Cardiac fibroblast (primary cell): ENCODE results near the gene HOTAIR.

Source experiments
- DNase-seq, 2 donors: peaks; one replicate each; pipeline versions ENCODE4 v3.0.0 to v3.0.0-alpha.2; 2010; ENCODE audit warnings: low read depth in 2 of 2
- H3K4me3 ChIP-seq, 2 donors: replicated peaks in 1 of 2; 1 replicate in 1 of 2; 2 replicates in 1 of 2; pipeline ENCODE4 v1.5.1; 2011; ENCODE audit warnings: low read depth in 2 of 2, low read length in 2 of 2, mild to moderate bottlenecking in 2 of 2, moderate library complexity in 1 of 2
- TF ChIP-seq, protein P1 (sequence below): IDR thresholded peaks from one replicate; pipeline ENCODE4 v1.5.1; 2011; ENCODE audit warnings: low read depth, mild to moderate bottlenecking, low read length, inconsistent platforms

The HOTAIR gene

GRCh38 chr12:53941750-53942149, 33.0 kb downstream of the HOTAIR start:
- no peak for DNase-seq

DNA sequence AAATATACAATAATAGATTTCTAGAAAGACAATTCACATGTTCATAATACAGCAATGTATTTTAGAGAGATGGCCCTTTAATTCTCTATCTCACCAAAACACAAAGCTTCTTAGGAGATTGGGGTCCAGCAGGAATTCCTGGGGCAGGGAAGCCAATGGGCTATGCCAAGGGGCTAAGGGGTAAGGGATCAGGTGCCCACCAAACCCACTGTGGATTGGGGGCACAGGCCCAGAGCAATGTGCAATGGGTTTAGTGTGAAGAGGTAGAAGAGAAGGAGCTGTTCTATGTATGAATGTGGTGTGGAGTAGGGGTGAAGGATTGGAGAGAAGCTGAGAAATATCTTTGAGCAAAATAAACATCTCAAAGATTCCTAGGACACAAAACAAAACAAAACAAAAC, 33.6 kb downstream of the HOTAIR start:
- TF ChIP-seq, protein P1, sequence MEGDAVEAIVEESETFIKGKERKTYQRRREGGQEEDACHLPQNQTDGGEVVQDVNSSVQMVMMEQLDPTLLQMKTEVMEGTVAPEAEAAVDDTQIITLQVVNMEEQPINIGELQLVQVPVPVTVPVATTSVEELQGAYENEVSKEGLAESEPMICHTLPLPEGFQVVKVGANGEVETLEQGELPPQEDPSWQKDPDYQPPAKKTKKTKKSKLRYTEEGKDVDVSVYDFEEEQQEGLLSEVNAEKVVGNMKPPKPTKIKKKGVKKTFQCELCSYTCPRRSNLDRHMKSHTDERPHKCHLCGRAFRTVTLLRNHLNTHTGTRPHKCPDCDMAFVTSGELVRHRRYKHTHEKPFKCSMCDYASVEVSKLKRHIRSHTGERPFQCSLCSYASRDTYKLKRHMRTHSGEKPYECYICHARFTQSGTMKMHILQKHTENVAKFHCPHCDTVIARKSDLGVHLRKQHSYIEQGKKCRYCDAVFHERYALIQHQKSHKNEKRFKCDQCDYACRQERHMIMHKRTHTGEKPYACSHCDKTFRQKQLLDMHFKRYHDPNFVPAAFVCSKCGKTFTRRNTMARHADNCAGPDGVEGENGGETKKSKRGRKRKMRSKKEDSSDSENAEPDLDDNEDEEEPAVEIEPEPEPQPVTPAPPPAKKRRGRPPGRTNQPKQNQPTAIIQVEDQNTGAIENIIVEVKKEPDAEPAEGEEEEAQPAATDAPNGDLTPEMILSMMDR: no peak
- DNase-seq: no peak
- H3K4me3 ChIP-seq: no peak overlapping the region

More at GRCh38 chr12:53941750-53942149, 33.0 kb downstream of the HOTAIR start:
- H3K4me3 ChIP-seq: no peak overlapping the region
- TF ChIP-seq, protein P1: no peak

DNA sequence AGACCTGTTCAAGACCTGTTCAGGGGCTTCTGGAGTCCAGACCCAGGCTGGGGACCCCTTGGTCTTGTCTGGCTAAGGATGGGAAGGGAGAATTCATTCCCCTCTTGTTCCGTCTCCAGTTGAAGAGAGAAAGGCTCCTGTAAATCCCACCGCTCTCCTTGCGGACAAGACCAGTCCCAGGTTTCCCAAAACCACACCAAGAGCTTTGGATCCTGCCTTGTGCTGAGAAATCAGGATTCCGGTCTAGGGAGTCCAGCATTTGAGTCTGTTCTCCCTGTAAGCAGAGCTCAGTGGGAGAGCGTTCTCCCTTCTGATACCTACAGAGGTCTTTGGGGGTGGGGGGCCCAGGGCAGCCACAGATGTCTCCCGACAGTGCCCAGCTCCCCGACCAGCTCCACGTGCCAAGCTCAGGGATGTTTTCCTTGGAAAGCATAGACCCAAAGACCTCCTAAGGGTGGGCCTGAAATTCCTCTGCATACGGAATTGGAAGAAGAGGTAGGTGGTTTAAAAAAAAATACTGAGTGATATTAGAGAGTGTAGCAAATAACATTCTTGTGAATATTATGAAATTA, 34.2 kb downstream of the HOTAIR start:
- DNase-seq: no peak
- no peak overlapping the region for H3K4me3 ChIP-seq
- TF ChIP-seq, protein P1: no peak

GRCh38 chr12:53939141-53940108, 35.3 kb downstream of the HOTAIR start:
- no peak overlapping the region for H3K4me3 ChIP-seq
- TF ChIP-seq, protein P1: no peak
- DNase-seq: peak; percentile 8 to 27

GRCh38 chr12:53938326-53939140, 36.2 kb downstream of the HOTAIR start, which contains the start of gene HOXC13:
HOXC13 (plus strand) TSS chr12:53938831; CDS start chr12:53938907, 76 bp downstream.
- no peak within 1 kb of the TSS for H3K4me3 ChIP-seq
- TF ChIP-seq, protein P1: no peak
- DNase-seq: peak; percentile 7 to 9

DNA sequence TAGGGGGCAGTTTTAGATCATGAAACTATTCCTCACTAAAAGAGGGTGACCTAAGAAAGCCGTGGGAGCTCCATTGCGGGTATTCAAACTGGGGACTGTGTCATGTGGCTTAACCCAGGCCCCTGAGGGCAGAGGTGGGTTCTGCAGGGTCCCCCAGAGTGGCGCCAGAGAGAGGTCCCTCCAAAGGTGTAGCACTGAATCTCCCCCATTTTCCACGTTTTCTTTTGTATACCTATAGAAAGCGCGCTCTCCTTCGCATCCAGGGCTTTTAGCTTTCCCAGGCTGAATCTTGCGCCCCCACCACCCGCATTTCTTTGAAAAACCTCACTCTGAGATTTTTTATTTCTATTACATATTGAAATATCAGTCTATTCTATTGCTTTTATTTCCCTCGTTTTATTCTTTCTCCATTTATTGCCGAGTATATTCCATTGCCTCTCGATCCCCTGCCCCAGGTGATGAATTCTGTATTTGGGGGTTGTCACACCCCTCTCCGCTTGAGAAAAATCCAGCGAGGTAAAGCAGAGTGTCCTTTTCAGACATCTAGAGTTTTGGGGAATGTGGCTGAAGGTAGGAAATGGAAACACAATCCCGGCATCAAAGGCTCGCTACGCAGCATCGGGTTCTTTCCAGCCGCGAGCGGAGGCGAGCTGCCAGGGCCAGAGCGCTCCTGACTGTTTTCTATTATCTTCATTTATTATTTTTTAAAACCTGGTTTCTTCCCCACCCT, 37.0 kb downstream of the HOTAIR start:
- no peak for DNase-seq
- no peak overlapping the region for H3K4me3 ChIP-seq
- TF ChIP-seq, protein P1: no peak
